SK-N-SH (cell line): ENCODE data around the gene ATXN7. TPM values are rescaled to one million over a fixed set of nuclear protein-coding genes. Genes with fewer than 3 reads are reported as not detected.

ENCODE experiments used
- CTCF ChIA-PET: fragments of 300-600, 350-600 bp; formaldehyde crosslinking; extraction: SDS; loops from one replicate; lab custom pipeline; 2021; lab: Yijun Ruan, JAX
- POLR2A ChIA-PET: fragments of 350-600 bp; sonication (Branson Sonifier 250); formaldehyde crosslinking; extraction: SDS; loops from one replicate; lab custom pipeline; 2020; ENCODE audit warnings: antibody characterized with exemption, inconsistent platforms; lab: Yijun Ruan, JAX
- DNase-seq: peaks from one replicate; pipeline ENCODE4 v3.0.0; 2012
- H2AFZ ChIP-seq: fragments of 200-600 bp; sonication (generic); 2 replicates; pipeline ENCODE4 v1.8.1; 2016; ENCODE audit warnings: antibody characterized with exemption, mild to moderate bottlenecking, low read depth
- H3F3A ChIP-seq: fragments of 200-600 bp; sonication (generic); replicated peaks from 2 replicates; pipeline ENCODE3; 2016; ENCODE audit warnings: antibody characterized with exemption, mild to moderate bottlenecking; ENCODE audit not compliant: insufficient read depth
- H3K27ac ChIP-seq, 2 experiments: fragments of 200-500 bp in 1 of 2; fragments of 200-600 bp in 1 of 2; sonication (Bioruptor generic) in 1 of 2; sonication (generic), shearing (Covaris generic) in 1 of 2; 2 replicates each; pipeline versions ENCODE4 v1.5.1 to v1.6.1; 2014 to 2016; ENCODE audit warnings: low read depth in 2 of 2, inconsistent platforms in 1 of 2, low read length in 1 of 2, mild to moderate bottlenecking in 1 of 2, mixed read lengths in 1 of 2
- H3K27me3 ChIP-seq: fragments of 200-600 bp; sonication (generic), shearing (Covaris generic); 2 replicates; pipeline ENCODE4 v1.6.1; 2016; ENCODE audit warnings: mixed run types; ENCODE audit not compliant: insufficient read depth
- H3K36me3 ChIP-seq, 2 experiments: fragments of 200-500 bp in 1 of 2; fragments of 200-600 bp in 1 of 2; sonication (Bioruptor generic) in 1 of 2; sonication (generic) in 1 of 2; replicated peaks in 1 of 2; 2 replicates each; pipeline versions ENCODE3 to v1.5.1; 2014 to 2016; ENCODE audit warnings: low read length in 1 of 2, mild to moderate bottlenecking in 1 of 2; ENCODE audit not compliant: insufficient read depth in 2 of 2, control insufficient read depth in 1 of 2
- H3K4me1 ChIP-seq, 2 experiments: fragments of 200-500 bp in 1 of 2; fragments of 200-600 bp in 1 of 2; sonication (Bioruptor generic) in 1 of 2; sonication (generic), shearing (Covaris generic) in 1 of 2; 2 replicates each; pipeline versions ENCODE4 v1.5.1 to v1.6.1; 2014 to 2016; ENCODE audit warnings: low read depth in 1 of 2, low read length in 1 of 2, mixed run types in 1 of 2; ENCODE audit not compliant: insufficient read depth in 2 of 2, control insufficient read depth in 1 of 2
- H3K4me2 ChIP-seq: fragments of 200-600 bp; sonication (generic), shearing (Covaris generic); 2 replicates; pipeline ENCODE4 v1.6.1; 2017; ENCODE audit warnings: mixed run types
- H3K4me3 ChIP-seq, 2 experiments: fragments of 200-500 bp in 1 of 2; fragments of 200-600 bp in 1 of 2; sonication (Bioruptor generic) in 1 of 2; sonication (generic), shearing (Covaris generic) in 1 of 2; 2 replicates each; pipeline versions ENCODE4 v1.5.1 to v1.8.1; 2014 to 2016; ENCODE audit warnings: low read depth in 2 of 2, inconsistent platforms in 1 of 2, low read length in 1 of 2, mild to moderate bottlenecking in 1 of 2, mixed read lengths in 1 of 2, moderate library complexity in 1 of 2
- H3K79me2 ChIP-seq: fragments of 200-600 bp; sonication (generic); 2 replicates; pipeline ENCODE4 v1.8.1; 2017; ENCODE audit warnings: mild to moderate bottlenecking; ENCODE audit not compliant: insufficient read depth
- H3K9ac ChIP-seq: fragments of 200-600 bp; sonication (generic); 2 replicates; pipeline ENCODE4 v1.6.1; 2017; ENCODE audit warnings: mixed run types
- H3K9me2 ChIP-seq: fragments of 200-600 bp; sonication (generic); 2 replicates; pipeline ENCODE4 v1.6.1; 2017; ENCODE audit warnings: mixed run types
- H3K9me3 ChIP-seq: fragments of 200-600 bp; sonication (generic); 2 replicates; pipeline ENCODE4 v1.6.1; 2017; ENCODE audit warnings: mixed run types, mild to moderate bottlenecking, moderate library complexity
- H4K20me1 ChIP-seq: fragments of 200-600 bp; sonication (generic); 2 replicates; pipeline ENCODE4 v1.6.1; 2017; ENCODE audit warnings: mild to moderate bottlenecking, mixed run types; ENCODE audit not compliant: insufficient read depth
- CHD2 ChIP-seq: fragments of 150-350 bp; IDR thresholded peaks from 2 replicates; pipeline ENCODE4 v1.6.1; 2018; ENCODE audit warnings: low read length; ENCODE audit not compliant: partially characterized antibody
- CTCF ChIP-seq: fragments of 200-600 bp; sonication (generic); IDR thresholded peaks from 2 replicates; pipeline ENCODE4 v1.6.1; 2017; ENCODE audit warnings: antibody characterized with exemption, mild to moderate bottlenecking, moderate library complexity
- EP300 ChIP-seq, 2 experiments: IDR thresholded peaks; 2 replicates each; pipeline versions ENCODE4 v1.4.0 to v1.6.1; 2012; ENCODE audit warnings: borderline replicate concordance in 1 of 2, low read depth in 1 of 2, low read length in 1 of 2
- EZH2phosphoT487 ChIP-seq: fragments of 200-600 bp; sonication (generic); IDR thresholded peaks from 2 replicates; pipeline ENCODE4 v1.6.1; 2017; ENCODE audit warnings: low read depth, mixed run types, mild to moderate bottlenecking, antibody characterized with exemption, moderate library complexity, borderline replicate concordance
- FOXM1 ChIP-seq: IDR thresholded peaks from 2 replicates; pipeline ENCODE4 v1.4.0; 2012; ENCODE audit warnings: low read depth, mild to moderate bottlenecking
- GATA2 ChIP-seq: sonication (generic); formaldehyde crosslinking; IDR thresholded peaks from 2 replicates; pipeline ENCODE4 v1.5.0; 2020; ENCODE audit warnings: mild to moderate bottlenecking, missing genetic modification reagents
- IRF3 ChIP-seq: fragments of 150-350 bp; IDR thresholded peaks from 2 replicates; pipeline ENCODE4 v1.6.1; 2016; ENCODE audit warnings: mild to moderate bottlenecking, low read depth, low read length
- MEF2A ChIP-seq: IDR thresholded peaks from 2 replicates; pipeline ENCODE4 v1.4.0; 2012; ENCODE audit warnings: low read depth, borderline replicate concordance
- MXI1 ChIP-seq: IDR thresholded peaks from 2 replicates; pipeline ENCODE4 v1.6.1; 2012; ENCODE audit warnings: mild to moderate bottlenecking, low read depth, low read length, improper control_type of control experiment
- PBX3 ChIP-seq: IDR thresholded peaks from 2 replicates; pipeline ENCODE4; 2012
- POLR2AphosphoS5 ChIP-seq: IDR thresholded peaks from 2 replicates; pipeline ENCODE4 v1.6.1; 2012; ENCODE audit warnings: low read depth, low read length
- RAD21 ChIP-seq: IDR thresholded peaks from 2 replicates; pipeline ENCODE4 v1.6.1; 2012; ENCODE audit warnings: mild to moderate bottlenecking, low read length
- REST ChIP-seq: IDR thresholded peaks from 2 replicates; pipeline ENCODE4 v1.6.1; 2012; ENCODE audit warnings: mild to moderate bottlenecking, low read depth, low read length, moderate library complexity
- RXRA ChIP-seq: IDR thresholded peaks from 2 replicates; pipeline ENCODE4 v1.4.0; 2012; ENCODE audit warnings: low read depth, mild to moderate bottlenecking, borderline replicate concordance
- SMC3 ChIP-seq: IDR thresholded peaks from 2 replicates; pipeline ENCODE4 v1.6.1; 2012; ENCODE audit warnings: low read depth, low read length, improper control_type of control experiment
- TCF12 ChIP-seq: IDR thresholded peaks from 2 replicates; pipeline ENCODE4 v1.4.0; 2012
- TEAD4 ChIP-seq: IDR thresholded peaks from 2 replicates; pipeline ENCODE4 v1.4.0; 2012; ENCODE audit warnings: mild to moderate bottlenecking, borderline replicate concordance; ENCODE audit not compliant: insufficient read depth
- WGBS: methylation state at CpG from one replicate; pipeline ENCODE4 v1.1.6; 2017; ENCODE audit warnings: low lambda C conversion rate; 5-methylcytosine and 5-hydroxymethylcytosine counted together
- polyA plus RNA-seq, 3 experiments: library from polyadenylated mRNA; depleted of rRNA; stranded (reverse); fragments of >200 nt; gene quantifications; 2 replicates each; pipeline ENCODE4 v1.2.3, GENCODE V29; 2012

Gene ATXN7
- polyA plus RNA-seq, 1 of the 3 experiments (the other 2 are of a cell fraction), result 6.2 TPM

GRCh38 chr3:63980019-63980418 lies 116.4 kb downstream of the ATXN7 start:
- Histone ChIP-seq H4K20me1 (peaks cover 20% of the 10 kb centered on the region), H3F3A (no peaks in the 10 kb centered on the region), H3K9me3 (no peaks in the 10 kb centered on the region), H3K27me3 (no peaks in the 10 kb centered on the region), H3K4me1 (peaks cover 0 to 14% of the 10 kb centered on the region in 2 experiments; a peak in 2 of 4 replicates), H3K27ac (no peak overlapping the region), H3K36me3 (peaks cover 39 to 47% of the 10 kb centered on the region in 2 experiments), H3K9me2 (no peaks in the 10 kb centered on the region), H3K4me3 (no peak overlapping the region), H3K4me2 (no peak overlapping the region), H3K79me2 (peaks cover 39% of the 10 kb centered on the region; the same call in 1 of the 2 replicates), H3K9ac (no peak overlapping the region), H2AFZ (no peak overlapping the region)
- ChIA-PET POLR2A (no interaction called here), CTCF (interaction anchor here (1.5 to 3.6 kb wide), 4 partner anchors 11 to 18 kb away, joined by 3 to 25 read pairs (median 6); no protein-coding TSS in a partner anchor)
- WGBS, result 93% methylated on average over 2 of the region's 2 CpGs
- DNase-seq, result no peak
- TF ChIP-seq EZH2phosphoT487, result no peak
- no peak for TF ChIP-seq GATA2 (CRISPR knock-in tag)
- TF ChIP-seq RAD21, result no peak
- TF ChIP-seq MXI1, result no peak
- no peak for TF ChIP-seq TEAD4
- TF ChIP-seq SMC3, result no peak
- TF ChIP-seq MEF2A, result no peak
- TF ChIP-seq CHD2, result no peak
- TF ChIP-seq TCF12, result no peak
- no peak for TF ChIP-seq FOXM1
- TF ChIP-seq RXRA, result no peak
- no peak for TF ChIP-seq CTCF
- no peak for TF ChIP-seq EP300 (IDR thresholded peaks at IDR 0.05; ENCODE audit: borderline replicate concordance in 1 of 2, low read depth in 1 of 2, low read length in 1 of 2)
- no peak for TF ChIP-seq POLR2AphosphoS5
- no peak for TF ChIP-seq IRF3
- TF ChIP-seq REST, result no peak
- no peak for TF ChIP-seq PBX3
